Mesendoderm (in vitro differentiated cells): ENCODE results near the gene HDAC5.
"Not testable (repeated sequence)": the region's sequence is repeated elsewhere in the genome, so short reads cannot be mapped to it uniquely, and the experiment has no call there.

Experiments used
- DNase-seq: peaks from one replicate; pipeline ENCODE4 v3.0.0; 2013
- H2AK5ac ChIP-seq: 2 replicates; pipeline ENCODE4 v1.6.1; 2013; ENCODE audit warnings: low read length, inconsistent platforms
- H2BK120ac ChIP-seq: 2 replicates; pipeline ENCODE4 v1.6.1; 2013; ENCODE audit warnings: low read depth, mild to moderate bottlenecking, low read length, moderate library complexity, mixed read lengths
- H2BK15ac ChIP-seq: replicated peaks from 2 replicates; pipeline ENCODE4 v1.6.1; 2013; ENCODE audit warnings: low read depth, mild to moderate bottlenecking, moderate library complexity
- H2BK5ac ChIP-seq: 2 replicates; pipeline ENCODE4 v1.6.1; 2013; ENCODE audit warnings: low read length, inconsistent platforms
- H3K18ac ChIP-seq: 2 replicates; pipeline ENCODE4 v1.6.1; 2013; ENCODE audit warnings: mild to moderate bottlenecking, low read length, mixed read lengths
- H3K23ac ChIP-seq: one replicate; pipeline ENCODE4 v1.6.1; 2013; ENCODE audit warnings: low read length
- H3K27ac ChIP-seq: 2 replicates; pipeline ENCODE4 v1.5.1; 2013; ENCODE audit warnings: low read depth, mild to moderate bottlenecking, inconsistent platforms, low read length, moderate library complexity
- H3K27me3 ChIP-seq: 2 replicates; pipeline ENCODE4 v1.6.1; 2013; ENCODE audit warnings: low read length, control low read depth, mild to moderate bottlenecking, inconsistent platforms; ENCODE audit not compliant: insufficient read depth, poor library complexity
- H3K36me3 ChIP-seq: 2 replicates; pipeline ENCODE4 v1.6.1; 2013; ENCODE audit warnings: low read length, inconsistent platforms; ENCODE audit not compliant: control insufficient read depth, insufficient read depth
- H3K4ac ChIP-seq: one replicate; pipeline ENCODE4 v1.6.1; 2013; ENCODE audit warnings: low read depth, mild to moderate bottlenecking, low read length, moderate library complexity
- H3K4me1 ChIP-seq: 2 replicates; pipeline ENCODE4 v1.6.1; 2013; ENCODE audit warnings: low read depth, low read length, inconsistent platforms; ENCODE audit not compliant: control insufficient read depth
- H3K4me2 ChIP-seq: 2 replicates; pipeline ENCODE4 v1.6.1; 2013; ENCODE audit warnings: low read length
- H3K4me3 ChIP-seq: 2 replicates; pipeline ENCODE4 v1.5.1; 2013; ENCODE audit warnings: mild to moderate bottlenecking, low read length
- H3K56ac ChIP-seq: one replicate; pipeline ENCODE4 v1.6.1; 2013; ENCODE audit warnings: low read length
- H3K79me1 ChIP-seq: 2 replicates; pipeline ENCODE4 v1.6.1; 2013; ENCODE audit warnings: low read length, inconsistent platforms
- H3K79me2 ChIP-seq: 2 replicates; pipeline ENCODE4 v1.6.1; 2013; ENCODE audit warnings: mild to moderate bottlenecking, low read length; ENCODE audit not compliant: control insufficient read depth, insufficient read depth
- H3K9ac ChIP-seq: 2 replicates; pipeline ENCODE4 v1.6.1; 2013; ENCODE audit warnings: low read length, inconsistent platforms
- H4K5ac ChIP-seq: one replicate; pipeline ENCODE4 v1.6.1; 2013; ENCODE audit warnings: low read length
- H4K8ac ChIP-seq: one replicate; pipeline ENCODE4 v1.6.1; 2013; ENCODE audit warnings: low read depth, mild to moderate bottlenecking, control low read depth, low read length, moderate library complexity
- WGBS: extraction: QIAGEN DNeasy Blood & Tissue Kit; methylation state at CpG from one replicate; pipeline ENCODE4 v1.1.7; 2013; ENCODE audit warnings: low lambda C conversion rate, missing lambda C conversion rate; ENCODE audit not compliant: insufficient coverage; ENCODE audit errors: extremely low coverage; 5-methylcytosine and 5-hydroxymethylcytosine counted together

HDAC5 gene

GRCh38 chr17:44046893-44047292 lies 76.5 kb downstream of the HDAC5 start:
- H3K79me1 ChIP-seq, H3K18ac ChIP-seq, H3K4ac ChIP-seq, H3K27ac ChIP-seq, H2BK5ac ChIP-seq, H2BK120ac ChIP-seq, H3K4me1 ChIP-seq, H3K27me3 ChIP-seq, H3K36me3 ChIP-seq, H2BK15ac ChIP-seq, H3K4me2 ChIP-seq, DNase-seq, H2AK5ac ChIP-seq, H3K4me3 ChIP-seq, H4K5ac ChIP-seq, H3K23ac ChIP-seq, H4K8ac ChIP-seq, H3K9ac ChIP-seq, H3K56ac ChIP-seq: not testable (repeated sequence)
- WGBS, result no CpG with 5 or more reads among the region's 7 CpGs
- peaks cover 39% of the 10 kb centered on the region for H3K79me2 ChIP-seq

- Histone ChIP-seq H3K27me3 (no peaks in the 10 kb centered on the region), H2BK15ac (no peak overlapping the region), H3K27ac (no peak overlapping the region), H4K5ac (no peak overlapping the region), H3K4me2 (no peak overlapping the region), H3K23ac (no peak overlapping the region), H3K9ac (no peak overlapping the region), H2BK120ac (no peak overlapping the region), H3K4me3 (no peak overlapping the region), H3K18ac (no peak overlapping the region), H2AK5ac (no peak overlapping the region), H3K56ac (no peak overlapping the region), H3K79me2 (peaks cover 44% of the 10 kb centered on the region), H3K4ac (no peak overlapping the region), H3K4me1 (no peaks in the 10 kb centered on the region), H2BK5ac (no peak overlapping the region), H3K36me3 (peaks cover 4% of the 10 kb centered on the region), H4K8ac (no peak overlapping the region), H3K79me1 (peaks cover 7% of the 10 kb centered on the region)
- no CpG with 5 or more reads among the region's 4 CpGs for WGBS
- DNase-seq, result no peak
These were observed 78.0 kb downstream of the HDAC5 start for GRCh38 chr17:44045486-44045885.

- no peaks in the 10 kb centered on the region for H3K27me3 ChIP-seq
- no peak overlapping the region for H4K8ac ChIP-seq
- no peak overlapping the region for H3K4me3 ChIP-seq
- DNase-seq, result no peak
- H3K18ac ChIP-seq, result no peak overlapping the region
- H3K79me2 ChIP-seq, result peaks cover 42% of the 10 kb centered on the region
- H2AK5ac ChIP-seq, result no peak overlapping the region
- peaks cover 6% of the 10 kb centered on the region for H3K36me3 ChIP-seq
- no CpG with 5 or more reads among the region's 1 CpG for WGBS
- H3K4me2 ChIP-seq, result no peak overlapping the region
- no peak overlapping the region for H3K4ac ChIP-seq
- no peak overlapping the region for H4K5ac ChIP-seq
- no peaks in the 10 kb centered on the region for H3K4me1 ChIP-seq
- no peak overlapping the region for H3K56ac ChIP-seq
- H3K27ac ChIP-seq, result no peak overlapping the region
- no peak overlapping the region for H3K23ac ChIP-seq
- H2BK5ac ChIP-seq, result no peak overlapping the region
- H3K79me1 ChIP-seq, result peaks cover 8% of the 10 kb centered on the region
- H2BK15ac ChIP-seq, result no peak overlapping the region
- no peak overlapping the region for H3K9ac ChIP-seq
- H2BK120ac ChIP-seq, result no peak overlapping the region
These were observed 79.4 kb downstream of the HDAC5 start for GRCh38 chr17:44044071-44044470.

GRCh38 chr17:44043272-44043696 lies 80.2 kb downstream of the HDAC5 start:
- H3K36me3 ChIP-seq, result peaks cover 4% of the 10 kb centered on the region
- H3K27me3 ChIP-seq, result no peaks in the 10 kb centered on the region
- H3K23ac ChIP-seq, result no peak overlapping the region
- H3K9ac ChIP-seq, result no peak overlapping the region
- no peak overlapping the region for H2BK5ac ChIP-seq
- no peak overlapping the region for H4K5ac ChIP-seq
- no peak for DNase-seq
- H3K4me2 ChIP-seq, result no peak overlapping the region
- no peak overlapping the region for H2BK120ac ChIP-seq
- H3K18ac ChIP-seq, result no peak overlapping the region
- H3K4ac ChIP-seq, result no peak overlapping the region
- WGBS, result no CpG with 5 or more reads among the region's 4 CpGs
- H3K4me1 ChIP-seq, result no peaks in the 10 kb centered on the region
- peaks cover 41% of the 10 kb centered on the region for H3K79me2 ChIP-seq
- H3K4me3 ChIP-seq, result no peak overlapping the region
- H2BK15ac ChIP-seq, result no peak overlapping the region
- H3K79me1 ChIP-seq, result peaks cover 8% of the 10 kb centered on the region
- H2AK5ac ChIP-seq, result no peak overlapping the region
- H3K56ac ChIP-seq, result no peak overlapping the region
- H3K27ac ChIP-seq, result no peak overlapping the region
- no peak overlapping the region for H4K8ac ChIP-seq

- no peak overlapping the region for H2BK15ac ChIP-seq
- no peak overlapping the region for H3K4me3 ChIP-seq
- H3K36me3 ChIP-seq, result peaks cover 6% of the 10 kb centered on the region
- H3K4me2 ChIP-seq, result no peak overlapping the region
- H4K8ac ChIP-seq, result no peak overlapping the region
- H2AK5ac ChIP-seq, result no peak overlapping the region
- no peak overlapping the region for H4K5ac ChIP-seq
- DNase-seq, result no peak
- WGBS, result no CpG with 5 or more reads among the region's 6 CpGs
- no peaks in the 10 kb centered on the region for H3K4me1 ChIP-seq
- peaks cover 7% of the 10 kb centered on the region for H3K79me1 ChIP-seq
- H3K23ac ChIP-seq, result no peak overlapping the region
- H3K4ac ChIP-seq, result no peak overlapping the region
- no peak overlapping the region for H2BK120ac ChIP-seq
- no peak overlapping the region for H3K27ac ChIP-seq
- H3K9ac ChIP-seq, result no peak overlapping the region
- H3K79me2 ChIP-seq, result peaks cover 35% of the 10 kb centered on the region
- H3K27me3 ChIP-seq, result no peaks in the 10 kb centered on the region
- H3K18ac ChIP-seq, result no peak overlapping the region
- H3K56ac ChIP-seq, result no peak overlapping the region
- H2BK5ac ChIP-seq, result no peak overlapping the region
These were observed 83.4 kb downstream of the HDAC5 start for GRCh38 chr17:44039829-44040635.

- Histone ChIP-seq H3K56ac (no peak overlapping the region), H3K4me1 (no peaks in the 10 kb centered on the region), H4K8ac (no peak overlapping the region), H2BK5ac (no peak overlapping the region), H4K5ac (no peak overlapping the region), H3K4me2 (no peak overlapping the region), H3K23ac (no peak overlapping the region), H3K79me2 (peaks cover 25% of the 10 kb centered on the region), H3K79me1 (peaks cover 7% of the 10 kb centered on the region), H3K27me3 (no peaks in the 10 kb centered on the region), H3K36me3 (peaks cover 11% of the 10 kb centered on the region), H3K4ac (no peak overlapping the region), H3K18ac (no peak overlapping the region), H2BK15ac (no peak overlapping the region), H3K27ac (no peak overlapping the region), H2BK120ac (no peak overlapping the region), H3K9ac (no peak overlapping the region), H2AK5ac (no peak overlapping the region), H3K4me3 (no peak overlapping the region)
- no peak for DNase-seq
- WGBS, result no CpG with 5 or more reads among the region's 3 CpGs
These were observed 84.8 kb downstream of the HDAC5 start for GRCh38 chr17:44038604-44039011.
